GM12872 (cell line): ENCODE data around the gene RASGRF2.

Experiments
- TF ChIP-seq, protein P1 (sequence below): IDR thresholded peaks from 3 replicates; pipeline ENCODE4 v1.5.1; 2011; ENCODE audit warnings: low read depth, mild to moderate bottlenecking, low read length, moderate library complexity; ENCODE audit not compliant: insufficient read depth

RASGRF2 gene

DNA sequence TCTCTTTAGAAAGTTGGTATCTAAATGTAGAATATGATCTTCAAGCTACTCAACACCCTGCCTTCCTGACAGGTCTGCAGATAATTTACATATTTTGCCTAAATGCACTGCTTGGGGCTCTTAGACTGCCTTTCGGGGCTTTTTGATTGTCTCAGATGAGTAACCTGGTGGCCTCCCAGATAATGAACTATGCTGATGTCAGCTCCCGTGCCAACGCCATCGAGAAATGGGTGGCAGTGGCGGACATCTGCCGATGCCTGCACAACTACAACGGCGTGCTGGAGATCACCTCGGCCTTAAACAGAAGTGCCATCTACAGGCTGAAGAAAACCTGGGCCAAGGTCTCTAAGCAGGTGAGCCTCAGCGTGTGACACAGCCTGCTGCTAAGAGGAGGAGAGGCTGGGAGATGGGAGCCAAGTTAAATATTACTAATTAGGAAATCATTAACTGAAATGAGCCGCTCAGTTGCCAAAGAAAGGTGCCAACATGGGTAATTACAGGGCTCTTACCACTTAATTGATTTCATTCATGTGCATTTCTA, 252.1 kb downstream of the RASGRF2 start:
- TF ChIP-seq, protein P1, sequence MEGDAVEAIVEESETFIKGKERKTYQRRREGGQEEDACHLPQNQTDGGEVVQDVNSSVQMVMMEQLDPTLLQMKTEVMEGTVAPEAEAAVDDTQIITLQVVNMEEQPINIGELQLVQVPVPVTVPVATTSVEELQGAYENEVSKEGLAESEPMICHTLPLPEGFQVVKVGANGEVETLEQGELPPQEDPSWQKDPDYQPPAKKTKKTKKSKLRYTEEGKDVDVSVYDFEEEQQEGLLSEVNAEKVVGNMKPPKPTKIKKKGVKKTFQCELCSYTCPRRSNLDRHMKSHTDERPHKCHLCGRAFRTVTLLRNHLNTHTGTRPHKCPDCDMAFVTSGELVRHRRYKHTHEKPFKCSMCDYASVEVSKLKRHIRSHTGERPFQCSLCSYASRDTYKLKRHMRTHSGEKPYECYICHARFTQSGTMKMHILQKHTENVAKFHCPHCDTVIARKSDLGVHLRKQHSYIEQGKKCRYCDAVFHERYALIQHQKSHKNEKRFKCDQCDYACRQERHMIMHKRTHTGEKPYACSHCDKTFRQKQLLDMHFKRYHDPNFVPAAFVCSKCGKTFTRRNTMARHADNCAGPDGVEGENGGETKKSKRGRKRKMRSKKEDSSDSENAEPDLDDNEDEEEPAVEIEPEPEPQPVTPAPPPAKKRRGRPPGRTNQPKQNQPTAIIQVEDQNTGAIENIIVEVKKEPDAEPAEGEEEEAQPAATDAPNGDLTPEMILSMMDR = peak; percentile 38; the same call in 2 of the 3 replicates

GRCh38 chr5:81213070-81213469, 252.9 kb downstream of the RASGRF2 start:
- TF ChIP-seq, protein P1 = no peak

DNA sequence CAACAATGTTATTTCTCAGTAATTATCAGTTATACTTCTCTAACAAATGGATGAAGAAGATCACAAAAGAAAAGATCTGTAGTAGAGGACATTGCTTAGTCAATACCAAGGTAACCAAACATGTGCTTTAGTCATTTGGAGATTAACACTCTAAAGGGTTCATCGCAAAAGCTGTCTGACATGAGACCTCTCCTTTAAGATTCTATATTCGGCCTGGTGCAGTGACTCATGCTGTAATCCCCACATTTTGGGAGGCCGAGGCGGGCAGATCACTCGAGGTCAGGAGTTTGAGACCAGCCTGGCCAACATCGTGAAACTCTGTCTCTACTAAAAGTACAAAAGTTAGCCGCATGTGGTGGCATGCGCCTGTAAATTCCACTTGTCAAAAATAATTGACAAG, 254.7 kb downstream of the RASGRF2 start:
- TF ChIP-seq, protein P1 = no peak

DNA sequence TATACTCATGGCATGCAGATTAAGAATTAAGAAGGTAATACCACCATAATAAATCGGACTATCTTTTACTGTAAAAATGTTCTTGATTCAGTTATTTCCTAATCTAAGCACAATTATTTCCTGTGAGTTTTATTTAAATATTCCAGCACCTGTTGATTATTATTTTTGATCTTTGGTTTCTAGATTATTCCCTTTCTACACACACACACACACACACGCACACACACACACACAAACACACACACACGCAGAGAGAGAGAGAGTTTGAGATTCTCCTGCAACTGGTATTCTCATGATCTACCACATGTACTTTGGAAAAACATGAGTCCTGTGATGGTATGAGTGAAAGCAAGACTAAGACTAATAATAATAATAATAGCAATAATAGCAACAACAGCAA, 256.0 kb downstream of the RASGRF2 start:
- TF ChIP-seq, protein P1 = no peak

DNA sequence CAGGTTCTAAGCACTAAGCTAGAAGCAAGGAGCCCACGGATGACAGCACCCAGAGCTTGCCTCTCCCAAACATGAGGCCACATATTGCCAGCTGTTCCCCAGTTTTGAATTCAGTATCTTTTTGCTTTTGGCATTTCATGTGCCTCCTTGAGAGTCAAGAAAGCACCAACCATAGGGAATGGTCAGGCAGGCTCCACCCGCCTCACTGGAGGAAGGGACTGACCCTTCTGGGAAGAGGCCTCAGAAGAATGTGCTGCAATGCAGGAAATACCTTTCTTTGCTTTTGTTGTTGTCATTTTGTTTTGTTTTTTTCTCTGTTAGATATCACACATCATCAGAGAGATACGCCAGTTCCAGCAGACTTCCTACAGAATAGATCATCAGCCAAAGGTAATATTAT, 259.2 kb downstream of the RASGRF2 start:
- TF ChIP-seq, protein P1 = no peak

GRCh38 chr5:81222285-81222684, 262.1 kb downstream of the RASGRF2 start:
- TF ChIP-seq, protein P1 = no peak

GRCh38 chr5:81225463-81225862, 265.3 kb downstream of the RASGRF2 start:
- TF ChIP-seq, protein P1 = no peak
